K562 (cell line): ENCODE measurements around the gene IPO11. TPM values are rescaled to one million over a fixed set of nuclear protein-coding genes. Genes with fewer than 3 reads are reported as not detected.

Experiments used
- ASH1L ChIP-seq: fragments of 450-650 bp; IDR thresholded peaks from 2 replicates; pipeline ENCODE4 v1.6.1; 2018; ENCODE audit warnings: borderline replicate concordance, mild to moderate bottlenecking, low read depth; ENCODE audit not compliant: partially characterized antibody
- CAMTA2 ChIP-seq: fragments of 250-450 bp; sonication (Bioruptor Pico); conservative IDR thresholded peaks from 2 replicates; pipeline ENCODE4 v1.5.1; 2022
- CBFA2T3 ChIP-seq: fragments of 450-650 bp; IDR thresholded peaks from 2 replicates; pipeline ENCODE4 v1.6.1; 2017
- CREM ChIP-seq: IDR thresholded peaks from 2 replicates; pipeline ENCODE4 v1.6.1; 2014; ENCODE audit warnings: antibody characterized with exemption, low read depth
- FOXJ3 ChIP-seq: sonication (generic); formaldehyde crosslinking; IDR thresholded peaks from 2 replicates; pipeline ENCODE4 v1.4.0; 2020; ENCODE audit warnings: mild to moderate bottlenecking, missing genetic modification reagents
- JUN ChIP-seq, 2 experiments: sonication (generic) in 1 of 2; formaldehyde crosslinking in 1 of 2; IDR thresholded peaks; 2 replicates each; pipeline versions ENCODE4 v1.6.1 to v1.8.0; 2012 to 2022; ENCODE audit warnings: borderline replicate concordance in 2 of 2, mild to moderate bottlenecking in 2 of 2, improper control_type of control experiment in 1 of 2, low read depth in 1 of 2, low read length in 1 of 2, missing genetic modification reagents in 1 of 2
- KDM1A ChIP-seq, 2 experiments: fragments of 450-650 bp; IDR thresholded peaks; 2 replicates each; pipeline ENCODE4 v1.6.1; 2016; ENCODE audit warnings: mild to moderate bottlenecking in 2 of 2
- KHSRP ChIP-seq: fragments of 450-650 bp; IDR thresholded peaks from 2 replicates; pipeline ENCODE4 v1.6.1; 2017
- MAFF ChIP-seq: IDR thresholded peaks from 2 replicates; pipeline ENCODE4 v1.6.1; 2012; ENCODE audit warnings: low read length, improper control_type of control experiment
- MAFK ChIP-seq: IDR thresholded peaks from 2 replicates; pipeline ENCODE4 v1.6.1; 2011; ENCODE audit warnings: low read length, improper control_type of control experiment
- NFE2L1 ChIP-seq: fragments of 450-650 bp; IDR thresholded peaks from 2 replicates; pipeline ENCODE4 v1.6.1; 2016; ENCODE audit warnings: missing genetic modification characterization, low read depth, mild to moderate bottlenecking, missing compliant biosample characterization, moderate library complexity, borderline replicate concordance
- NR2C1 ChIP-seq, 2 experiments: fragments of 450-650 bp; IDR thresholded peaks; 2 replicates each; pipeline ENCODE4 v1.6.1; 2017; ENCODE audit warnings: mild to moderate bottlenecking in 2 of 2, antibody characterized with exemption in 1 of 2, inconsistent platforms in 1 of 2, missing compliant biosample characterization in 1 of 2, missing genetic modification characterization in 1 of 2
- OTX1 ChIP-seq: fragments of 450-650 bp; formaldehyde crosslinking; IDR thresholded peaks from 2 replicates; pipeline ENCODE4 v1.4.0; 2022; ENCODE audit warnings: mild to moderate bottlenecking
- SMARCA4 ChIP-seq: fragments of 450-650 bp; IDR thresholded peaks from 2 replicates; pipeline ENCODE4 v1.6.1; 2016
- SOX6 ChIP-seq: fragments of 450-650 bp; IDR thresholded peaks from 2 replicates; pipeline ENCODE4 v1.6.1; 2014; ENCODE audit warnings: mild to moderate bottlenecking
- THRAP3 ChIP-seq: fragments of 450-650 bp; IDR thresholded peaks from 2 replicates; pipeline ENCODE4 v1.6.1; 2016; ENCODE audit warnings: mild to moderate bottlenecking, inconsistent platforms, borderline replicate concordance
- ZNF316 ChIP-seq: fragments of 450-650 bp; IDR thresholded peaks from 2 replicates; pipeline ENCODE4 v1.6.1; 2016
- ZNF551 ChIP-seq: fragments of 250-450 bp; sonication (Bioruptor Pico); IDR thresholded peaks from 2 replicates; pipeline ENCODE4 v1.5.0; 2021; ENCODE audit warnings: mild to moderate bottlenecking, moderate library complexity
- ZNF740 ChIP-seq, 3 experiments: fragments of 200-800 bp in 1 of 3; sonication (Bioruptor generic) in 1 of 3; sonication (generic) in 1 of 3; formaldehyde crosslinking in 1 of 3; IDR thresholded peaks; 2 replicates each; pipeline versions ENCODE4 v1.6.1 to v1.8.0; 2016 to 2022; ENCODE audit warnings: mild to moderate bottlenecking in 2 of 3, missing compliant biosample characterization in 2 of 3, missing genetic modification characterization in 2 of 3, missing genetic modification reagents in 1 of 3
- ZZZ3 ChIP-seq: fragments of 450-650 bp; IDR thresholded peaks from 2 replicates; pipeline ENCODE4 v1.6.1; 2016; ENCODE audit warnings: antibody characterized with exemption, mild to moderate bottlenecking, moderate library complexity
- polyA plus RNA-seq, 8 experiments: library from polyadenylated mRNA; depleted of rRNA in 4 of 8; stranded (reverse) in 5 of 8; unstranded in 3 of 8; fragments of >200 nt; fragmentation: Nextera tagmentation in 2 of 8; fragmentation: Illumina TruSeq in 1 of 8; extraction: Ambion mirVana in 2 of 8; extraction: Trizol in 1 of 8; gene quantifications; 2 replicates each; pipeline versions ENCODE4 v1.2.1 to v1.2.3, GENCODE V29; 2011 to 2014; ENCODE audit warnings: inconsistent platforms in 1 of 8, missing spikeins in 1 of 8
- total RNA-seq, 7 experiments: library from RNA; depleted of rRNA in 6 of 7; stranded (reverse); fragments of >200 nt in 6 of 7; fragmentation: Illumina TruSeq in 2 of 7; extraction: Trizol in 2 of 7; gene quantifications; 2 replicates each; pipeline versions ENCODE4 v1.2.1 to v1.2.3, GENCODE V29; 2011 to 2021; ENCODE audit warnings: low replicate concordance in 1 of 7
- TF ChIP-seq, protein P1 (sequence below), 2 experiments: fragments of 450-650 bp; conservative IDR thresholded peaks; 2 replicates each; pipeline ENCODE4 v1.6.1; 2017; ENCODE audit warnings: mild to moderate bottlenecking in 2 of 2, moderate library complexity in 2 of 2

Gene IPO11
- total and polyA plus RNA-seq, 9 of the 15 experiments (the other 6 are each of a cell fraction or from before 2014, with no cell fraction given), result 38.7 to 96.0 (median 70.9) TPM

DNA sequence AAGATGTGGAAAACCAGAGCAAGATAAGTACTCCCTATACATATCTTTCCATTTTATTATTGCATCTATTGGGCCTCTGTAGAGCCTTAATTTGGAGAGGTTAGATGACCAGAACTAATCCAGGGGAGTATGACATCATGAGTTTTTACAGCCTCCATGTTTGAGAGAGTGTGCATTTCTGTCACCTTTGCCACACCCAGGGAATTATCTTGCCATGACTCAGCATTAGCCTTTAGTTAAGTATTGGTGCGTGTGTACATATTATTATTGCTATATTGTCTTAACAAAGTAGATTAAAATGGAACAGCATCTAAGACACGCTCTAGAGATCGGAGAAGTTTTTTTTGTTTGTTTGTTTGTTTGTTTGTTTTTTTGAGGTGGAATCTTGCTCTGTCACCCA lies 36.5 kb upstream of the IPO11 start (continued):
- TF ChIP-seq ZNF740 (CRISPR knock-in tag; IDR thresholded peaks at IDR 0.05), result no peak
- TF ChIP-seq ZNF740 (tag; IDR thresholded peaks at IDR 0.05), result 0 out of 4 replicates have a peak, but pooled peaks of 1 of the 2 experiments have one; percentile 37
- TF ChIP-seq ASH1L, result no peak
- no peak for TF ChIP-seq CAMTA2 (CRISPR knock-in tag)
- TF ChIP-seq, protein P1, sequence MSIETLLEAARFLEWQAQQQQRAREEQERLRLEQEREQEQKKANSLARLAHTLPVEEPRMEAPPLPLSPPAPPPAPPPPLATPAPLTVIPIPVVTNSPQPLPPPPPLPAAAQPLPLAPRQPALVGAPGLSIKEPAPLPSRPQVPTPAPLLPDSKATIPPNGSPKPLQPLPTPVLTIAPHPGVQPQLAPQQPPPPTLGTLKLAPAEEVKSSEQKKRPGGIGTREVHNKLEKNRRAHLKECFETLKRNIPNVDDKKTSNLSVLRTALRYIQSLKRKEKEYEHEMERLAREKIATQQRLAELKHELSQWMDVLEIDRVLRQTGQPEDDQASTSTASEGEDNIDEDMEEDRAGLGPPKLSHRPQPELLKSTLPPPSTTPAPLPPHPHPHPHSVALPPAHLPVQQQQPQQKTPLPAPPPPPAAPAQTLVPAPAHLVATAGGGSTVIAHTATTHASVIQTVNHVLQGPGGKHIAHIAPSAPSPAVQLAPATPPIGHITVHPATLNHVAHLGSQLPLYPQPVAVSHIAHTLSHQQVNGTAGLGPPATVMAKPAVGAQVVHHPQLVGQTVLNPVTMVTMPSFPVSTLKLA (conservative IDR thresholded peaks at IDR 0.05), result peak in 1 of 2 experiments; percentile 48; a peak in 3 of 4 replicates
- TF ChIP-seq ZZZ3, result 0 out of 2 replicates have a peak, but pooled peaks have one; percentile 42
- TF ChIP-seq THRAP3, result 0 out of 2 replicates have a peak, but pooled peaks have one; percentile 40
- TF ChIP-seq OTX1, result no peak
- peak; percentile 72 for TF ChIP-seq SMARCA4
- TF ChIP-seq CREM, result peak; percentile 21; the same call in 1 of the 2 replicates
- TF ChIP-seq NR2C1 (IDR thresholded peaks at IDR 0.05), result no peak
- TF ChIP-seq NR2C1 (tag; IDR thresholded peaks at IDR 0.05), result no peak
- TF ChIP-seq CBFA2T3, result no peak
- peak; percentile 85 for TF ChIP-seq NFE2L1 (tag)
- no peak for TF ChIP-seq ZNF551 (CRISPR knock-in tag)
- peak; percentile 98 for TF ChIP-seq ZNF316
- TF ChIP-seq MAFK, result peak; percentile 87
- 0 out of 4 replicates have a peak, but pooled peaks of 1 of the 2 experiments have one; percentile 24 for TF ChIP-seq KDM1A (IDR thresholded peaks at IDR 0.05)
- TF ChIP-seq KHSRP, result no peak
- no peak for TF ChIP-seq FOXJ3 (CRISPR knock-in tag)
- peak; percentile 39; the same call in 1 of the 2 replicates for TF ChIP-seq SOX6
- peak; percentile 43; the same call in 1 of the 2 replicates for TF ChIP-seq JUN (IDR thresholded peaks at IDR 0.05; ENCODE audit: borderline replicate concordance, low read depth, low read length)
- no peak for TF ChIP-seq JUN (CRISPR knock-in tag; IDR thresholded peaks at IDR 0.05; ENCODE audit: borderline replicate concordance)
- peak; percentile 95 for TF ChIP-seq MAFF
